DMS79 (cell line): ENCODE results near the gene RYR1.
"Not testable (repeated sequence)": the region's sequence is repeated elsewhere in the genome, so short reads cannot be mapped to it uniquely, and the experiment has no call there.

ENCODE experiments used
- DNase-seq: peaks from one replicate; lab custom pipeline; 2025; lab: John Stamatoyannopoulos, UW

The RYR1 gene

DNA sequence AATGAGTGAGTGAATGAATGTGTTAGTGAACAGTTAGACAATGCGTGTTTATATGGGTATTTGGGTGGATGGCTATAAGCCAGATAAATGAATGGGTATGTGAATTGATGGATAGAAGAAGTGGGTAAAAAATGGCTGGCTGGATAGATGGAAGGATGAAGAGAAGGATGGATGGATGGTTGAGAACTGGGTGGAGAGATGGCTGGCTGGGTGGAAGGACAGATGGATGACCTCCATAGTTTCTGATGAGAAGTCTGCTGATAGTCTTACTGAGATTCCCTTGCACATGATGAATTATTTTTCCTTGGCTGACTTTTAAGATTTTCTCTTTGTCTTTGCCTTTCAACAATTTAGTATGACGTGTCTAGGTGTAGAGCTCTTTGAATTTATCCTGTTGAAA lies 57.4 kb downstream of the RYR1 start:
- no peak for DNase-seq

DNA sequence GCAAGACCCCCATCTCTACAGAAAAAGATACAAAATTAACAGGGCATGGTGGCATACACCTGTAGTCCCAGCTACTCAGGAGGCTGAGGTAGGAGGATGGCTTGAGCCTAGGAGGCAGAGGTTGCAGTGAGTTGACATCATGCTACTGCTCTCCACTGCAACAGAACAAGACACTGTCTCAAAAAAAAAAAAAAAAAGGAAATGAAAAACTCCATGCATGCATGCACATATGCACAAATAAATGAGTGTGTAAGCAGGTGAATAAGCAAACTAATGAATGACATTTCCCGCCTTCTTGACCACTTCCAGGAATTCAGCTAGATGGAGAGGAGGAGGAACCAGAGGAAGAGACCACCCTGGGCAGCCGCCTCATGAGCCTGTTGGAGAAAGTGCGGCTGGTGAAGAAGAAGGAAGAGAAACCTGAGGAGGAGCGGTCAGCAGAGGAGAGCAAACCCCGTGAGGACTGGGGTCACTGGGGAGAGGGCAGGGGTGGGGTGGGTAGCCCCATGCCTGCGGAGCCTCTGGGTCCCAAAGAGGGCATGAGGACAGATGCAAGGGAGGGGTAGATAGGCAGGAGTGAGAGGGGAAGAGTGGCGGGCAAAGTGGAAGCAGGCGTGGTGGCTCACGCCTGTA lies 58.8 kb downstream of the RYR1 start:
- DNase-seq, result no peak

- no peak for DNase-seq
These were observed 60.9 kb downstream of the RYR1 start for GRCh38 chr19:38494379-38494778.

- DNase-seq, result not testable (repeated sequence)
These were observed 61.9 kb downstream of the RYR1 start for GRCh38 chr19:38495375-38495774.

DNA sequence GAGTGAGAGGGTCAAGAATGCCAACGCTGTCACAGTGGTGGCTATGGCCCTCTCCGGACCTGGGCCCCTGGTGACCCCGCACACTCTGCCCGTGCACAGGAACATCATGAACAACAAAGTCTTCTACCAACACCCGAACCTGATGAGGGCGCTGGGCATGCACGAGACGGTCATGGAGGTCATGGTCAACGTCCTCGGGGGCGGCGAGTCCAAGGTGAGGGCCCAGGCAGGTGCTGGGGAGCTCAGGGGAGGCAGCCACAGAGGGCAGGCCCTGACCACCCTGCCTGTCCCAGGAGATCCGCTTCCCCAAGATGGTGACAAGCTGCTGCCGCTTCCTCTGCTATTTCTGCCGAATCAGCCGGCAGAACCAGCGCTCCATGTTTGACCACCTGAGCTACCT lies 62.6 kb downstream of the RYR1 start:
- no peak for DNase-seq

DNA sequence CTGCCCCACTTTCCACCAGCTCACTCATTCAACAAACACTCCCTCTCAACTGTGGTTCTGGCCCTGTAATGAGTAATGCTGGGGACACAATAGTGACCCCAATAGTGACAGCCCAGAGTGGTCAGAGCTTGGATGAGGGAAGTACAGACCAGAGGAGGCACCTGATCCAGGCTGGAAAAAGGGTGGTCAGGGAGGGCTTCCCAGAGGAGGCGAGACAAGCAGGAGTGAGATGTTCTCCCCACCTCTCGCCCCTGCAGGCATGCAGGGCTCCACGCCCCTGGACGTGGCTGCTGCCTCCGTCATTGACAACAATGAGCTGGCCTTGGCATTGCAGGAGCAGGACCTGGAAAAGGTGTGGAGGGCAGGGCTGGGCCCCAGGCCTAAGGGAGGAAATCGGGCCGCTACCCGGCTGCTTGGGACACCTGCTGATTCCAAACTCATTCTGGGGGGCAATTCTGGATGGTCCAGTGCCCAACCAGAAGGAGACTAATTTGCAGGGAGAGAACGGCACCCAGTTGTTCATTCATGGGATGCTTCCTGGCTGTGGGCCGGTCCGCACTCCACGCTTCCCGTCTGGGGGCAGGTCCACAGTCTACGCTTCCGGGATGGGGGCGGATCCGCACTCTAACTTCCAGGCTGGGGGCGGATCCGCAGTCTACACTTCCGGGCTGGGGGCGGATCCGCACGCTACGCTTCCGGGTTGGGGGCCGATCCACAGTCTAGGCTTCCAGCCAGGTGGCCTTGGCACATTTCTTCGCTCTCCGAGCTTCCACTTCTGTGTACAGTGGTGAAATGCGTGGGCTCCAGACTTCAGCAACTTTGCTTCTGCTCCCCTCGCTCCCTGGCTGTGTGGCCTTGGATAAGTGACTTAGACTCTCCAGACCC lies 63.4 kb downstream of the RYR1 start:
- DNase-seq, result no peak

DNA sequence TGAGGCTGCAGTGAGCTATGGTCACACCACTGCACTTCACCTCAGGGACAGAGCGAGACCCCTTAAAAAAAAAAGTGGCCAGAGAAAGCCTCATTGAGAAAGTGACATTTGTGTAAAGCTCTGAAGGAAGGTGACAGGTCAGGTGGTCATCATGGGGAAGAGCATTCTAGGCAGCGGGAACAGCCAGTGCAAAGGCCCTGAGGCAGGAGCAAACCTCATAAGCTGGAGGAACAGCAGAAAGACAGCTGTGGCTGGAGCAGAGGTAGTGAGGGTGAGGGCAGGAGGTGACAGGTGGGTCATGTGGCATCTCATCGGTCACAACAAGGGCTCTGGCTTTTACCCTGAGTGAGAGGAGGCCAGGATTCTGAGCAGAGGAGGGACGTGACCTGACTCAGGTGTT lies 64.4 kb downstream of the RYR1 start:
- DNase-seq, result no peak

- no peak for DNase-seq
These were observed 66.0 kb downstream of the RYR1 start for GRCh38 chr19:38499532-38499931.

DNA sequence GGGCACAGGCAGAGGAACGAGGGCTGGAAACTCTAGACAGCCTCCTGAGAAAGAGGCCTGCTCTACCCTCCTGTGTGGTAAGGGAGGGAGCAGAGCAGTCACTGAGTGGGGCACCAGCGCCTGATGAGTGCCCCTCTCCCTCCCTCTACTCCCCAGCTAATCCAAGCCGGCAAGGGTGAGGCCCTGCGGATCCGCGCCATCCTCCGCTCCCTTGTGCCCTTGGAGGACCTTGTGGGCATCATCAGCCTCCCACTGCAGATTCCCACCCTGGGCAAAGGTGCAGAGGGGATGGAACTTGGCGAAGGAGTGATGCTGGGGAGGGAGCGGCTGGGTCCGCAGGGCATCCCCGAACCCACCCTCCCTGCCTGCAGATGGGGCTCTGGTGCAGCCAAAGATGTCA lies 67.0 kb downstream of the RYR1 start:
- no peak for DNase-seq

DNA sequence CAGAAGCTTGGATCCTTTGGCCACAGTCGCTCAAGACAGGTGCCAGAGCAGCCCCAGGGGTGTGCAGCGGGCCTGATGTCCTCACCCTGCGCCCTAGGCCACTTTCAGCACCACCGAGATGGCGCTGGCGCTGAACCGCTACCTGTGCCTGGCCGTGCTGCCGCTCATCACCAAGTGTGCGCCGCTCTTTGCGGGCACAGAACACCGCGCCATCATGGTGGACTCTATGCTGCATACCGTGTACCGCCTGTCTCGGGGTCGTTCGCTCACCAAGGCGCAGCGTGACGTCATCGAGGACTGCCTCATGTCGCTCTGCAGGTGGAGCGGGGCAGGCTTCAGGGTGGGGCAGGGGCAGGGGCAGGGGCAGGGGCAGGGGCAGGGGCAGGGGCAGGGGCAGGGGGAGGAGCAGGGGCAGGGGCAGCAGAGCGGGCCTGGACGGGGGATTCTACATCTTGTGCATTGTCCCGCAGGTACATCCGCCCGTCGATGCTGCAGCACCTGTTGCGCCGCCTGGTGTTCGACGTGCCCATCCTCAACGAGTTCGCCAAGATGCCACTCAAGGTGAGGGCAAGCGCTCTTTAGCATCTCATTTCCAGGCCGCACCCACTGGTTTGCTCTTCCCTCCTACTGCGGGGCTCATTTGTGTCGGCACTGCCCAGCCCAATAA lies 69.1 kb downstream of the RYR1 start:
- no peak for DNase-seq

- no peak for DNase-seq
These were observed 69.6 kb downstream of the RYR1 start for GRCh38 chr19:38503077-38503410.

DNA sequence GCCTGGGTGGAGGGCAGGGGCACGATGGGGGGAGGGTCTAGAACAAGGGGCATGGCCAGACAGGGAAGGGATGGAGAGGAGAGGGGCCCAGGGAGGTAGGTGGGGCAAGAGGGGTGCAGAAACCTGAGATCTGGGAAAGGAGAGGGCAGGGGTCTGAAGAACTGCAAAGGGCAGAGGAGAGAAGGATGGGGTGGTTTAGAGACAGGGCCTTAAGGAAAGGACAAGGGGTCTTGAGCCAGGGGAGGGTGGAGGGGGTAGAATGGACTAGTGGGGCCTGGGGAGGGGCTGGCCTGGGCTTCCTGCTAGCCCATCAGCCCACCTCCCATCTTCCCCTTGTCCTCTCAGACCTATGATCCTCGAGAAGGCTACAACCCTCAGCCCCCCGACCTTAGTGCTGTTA lies 72.5 kb downstream of the RYR1 start:
- no peak for DNase-seq

GRCh38 chr19:38506375-38506722 lies 72.9 kb downstream of the RYR1 start:
- no peak for DNase-seq

DNA sequence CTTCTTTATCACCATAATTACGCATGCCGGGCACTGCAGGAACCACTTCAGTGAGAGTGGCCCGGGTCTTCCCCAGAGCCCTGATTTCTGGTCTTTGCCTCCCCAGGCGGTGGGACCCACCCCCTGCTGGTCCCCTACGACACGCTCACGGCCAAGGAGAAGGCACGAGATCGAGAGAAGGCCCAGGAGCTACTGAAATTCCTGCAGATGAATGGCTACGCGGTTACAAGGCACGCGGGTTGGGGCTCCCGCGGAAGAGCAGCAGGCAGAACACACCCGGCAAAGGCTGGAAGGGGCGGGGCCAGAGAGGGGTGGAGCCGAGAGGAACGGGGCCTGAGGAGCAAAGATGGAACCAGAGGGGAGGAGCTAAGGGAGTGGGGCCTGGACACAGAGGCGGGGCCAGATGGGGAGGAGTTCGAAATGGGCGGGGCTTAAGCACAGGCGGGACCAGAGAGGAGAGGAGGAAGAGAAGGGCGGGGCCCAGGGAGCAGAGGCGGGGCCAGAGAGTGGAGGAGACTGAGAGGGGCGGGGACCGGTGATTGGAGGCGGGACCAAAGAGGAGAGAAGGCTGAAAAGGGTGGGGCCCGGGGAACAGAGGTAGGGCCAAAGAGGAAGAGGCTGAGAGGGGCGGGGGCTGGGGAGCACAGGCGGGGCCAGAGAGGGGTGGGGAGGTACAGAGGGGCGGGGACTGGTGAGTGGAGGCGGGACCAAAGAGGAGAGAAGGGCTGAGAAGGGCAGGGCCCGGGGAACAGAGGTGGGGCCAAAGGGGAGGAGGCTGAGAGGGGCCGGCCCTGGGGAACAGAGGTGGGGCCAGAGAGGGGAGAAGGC lies 73.4 kb downstream of the RYR1 start:
- DNase-seq, result no peak

- DNase-seq, result no peak
These were observed 74.1 kb downstream of the RYR1 start for GRCh38 chr19:38507551-38508127.

DNA sequence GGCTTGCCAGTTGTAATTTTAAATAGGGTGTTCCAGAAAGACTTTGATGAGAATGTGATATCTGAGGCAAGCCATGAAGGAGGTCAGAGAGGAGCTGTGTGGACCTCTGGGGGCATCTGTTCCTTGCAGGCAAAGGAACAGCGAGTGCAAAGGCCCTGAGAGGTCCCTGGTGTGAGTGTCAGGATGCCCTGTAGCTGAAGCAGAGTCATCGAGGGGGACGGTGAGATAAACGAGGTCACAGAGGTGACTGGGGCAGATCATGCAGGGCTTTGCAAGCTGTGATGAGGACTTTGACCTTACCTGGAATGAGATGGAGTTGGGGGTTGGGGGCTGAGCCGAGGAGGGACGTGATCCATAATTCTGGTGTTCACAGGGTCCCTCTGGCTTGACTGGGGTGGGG lies 75.0 kb downstream of the RYR1 start:
- DNase-seq, result no peak

GRCh38 chr19:38509027-38509426 lies 75.5 kb downstream of the RYR1 start:
- DNase-seq, result no peak

DNA sequence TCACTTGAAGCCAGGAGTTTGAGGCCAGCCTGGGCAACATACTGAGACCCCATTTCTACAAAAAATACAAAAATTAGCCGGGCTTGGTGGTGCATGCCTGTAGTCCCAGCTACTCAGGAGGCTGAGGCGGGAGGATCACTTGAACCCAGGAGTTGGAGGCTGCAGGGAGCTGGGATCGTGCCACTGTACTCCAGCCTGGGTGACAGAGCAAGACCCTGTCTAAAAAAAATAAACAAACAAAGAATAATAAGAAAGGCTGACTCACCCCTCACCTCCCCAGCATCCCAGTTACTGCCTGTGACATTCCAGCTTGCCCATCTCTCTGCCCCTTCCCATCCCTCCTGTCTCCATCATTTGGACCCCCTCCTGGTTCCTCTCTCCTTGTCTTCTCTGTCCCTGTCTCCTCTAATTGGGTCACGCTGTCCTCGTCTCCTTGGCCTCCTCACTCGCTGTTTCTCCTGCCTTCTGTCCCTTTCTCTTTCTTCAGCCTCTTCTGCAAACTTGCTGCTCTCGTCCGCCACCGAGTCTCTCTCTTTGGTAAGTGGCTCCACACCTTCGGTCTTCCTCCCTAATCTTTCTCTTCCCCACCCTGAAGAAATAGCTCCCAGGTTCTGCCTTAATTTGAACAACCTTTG lies 77.7 kb downstream of the RYR1 start:
- no peak for DNase-seq

- no peak for DNase-seq
These were observed 78.8 kb downstream of the RYR1 start for GRCh38 chr19:38512277-38512676.

DNA sequence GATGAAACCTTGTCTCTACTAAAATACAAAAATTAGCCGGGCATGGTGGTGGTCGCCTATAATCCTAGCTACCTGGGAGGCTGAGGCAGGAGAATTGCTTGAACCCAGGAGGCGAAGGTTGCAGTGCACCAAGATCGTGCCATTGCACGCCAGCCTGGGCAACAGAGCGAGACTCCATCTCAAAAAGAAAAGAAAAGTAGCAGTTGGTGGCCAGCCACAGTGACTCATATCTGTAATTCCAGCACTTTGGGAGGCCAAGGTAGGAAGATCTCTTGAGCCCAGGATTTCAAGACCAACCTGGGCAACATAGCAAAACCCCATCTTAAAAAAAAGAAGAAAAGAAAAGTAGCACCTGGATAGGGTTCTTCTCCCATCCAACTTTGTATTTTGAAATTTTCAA lies 79.7 kb downstream of the RYR1 start:
- not testable (repeated sequence) for DNase-seq

DNA sequence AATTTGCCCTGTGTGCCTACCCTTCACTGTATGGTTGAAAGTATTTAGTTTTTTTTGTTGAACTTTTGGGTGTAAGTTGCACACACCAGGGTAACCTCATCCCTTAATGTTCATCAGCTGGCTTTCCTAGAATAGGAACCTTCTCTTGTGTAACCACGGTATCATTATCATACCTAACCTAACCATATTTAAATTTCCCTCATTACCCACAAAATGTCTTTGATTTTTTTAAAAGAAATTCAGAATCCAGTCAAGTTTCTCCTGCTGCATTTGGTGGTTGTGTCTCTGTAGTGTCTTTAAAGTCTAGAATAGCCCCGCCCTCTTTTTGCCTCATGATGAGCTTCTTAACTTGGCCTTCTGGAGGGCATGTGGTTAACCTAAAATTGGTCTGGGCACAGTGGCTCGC lies 80.3 kb downstream of the RYR1 start:
- DNase-seq, result no peak
